ENCODE results near the gene BTBD6. TPM values are rescaled to one million over a fixed set of nuclear protein-coding genes. Genes with fewer than 3 reads are reported as not detected.

The BTBD6 gene
- total RNA-seq, 1 donor from 2014 or later = 36.6 TPM

GRCh38 chr14:105211758-105212089 is 36.6 kb upstream of the BTBD6 start:
- Mint-ChIP-seq H3K4me1 (no peaks in the 10 kb centered on the region), H3K27me3 (ENCODE audit: low read depth) (no peaks in the 10 kb centered on the region), H3K4me3 (no peak overlapping the region), H3K9me3 (no peaks in the 10 kb centered on the region), H3K27ac (ENCODE audit: unreplicated experiment) (no peak overlapping the region), H3K36me3 (ENCODE audit: low read depth) (peaks cover 10% of the 10 kb centered on the region)
- DNase-seq (ENCODE audit: low read depth, low spot score) = no peak
- TF ChIP-seq CTCF (conservative IDR thresholded peaks at IDR 0.05) = no peak

GRCh38 chr14:105212541-105213300 is 35.6 kb upstream of the BTBD6 start:
- Mint-ChIP-seq H3K27ac (ENCODE audit: unreplicated experiment) (no peak overlapping the region), H3K9me3 (no peaks in the 10 kb centered on the region), H3K27me3 (ENCODE audit: low read depth) (no peaks in the 10 kb centered on the region), H3K4me3 (no peak overlapping the region), H3K36me3 (ENCODE audit: low read depth) (peaks cover 10% of the 10 kb centered on the region), H3K4me1 (no peaks in the 10 kb centered on the region)
- TF ChIP-seq CTCF (conservative IDR thresholded peaks at IDR 0.05) = no peak
- no peak for DNase-seq (ENCODE audit: low read depth, low spot score)

GRCh38 chr14:105213361-105213760 is 35.0 kb upstream of the BTBD6 start:
- no peak overlapping the region for H3K4me3 Mint-ChIP-seq
- TF ChIP-seq CTCF (conservative IDR thresholded peaks at IDR 0.05) = no peak
- peaks cover 10% of the 10 kb centered on the region for H3K36me3 Mint-ChIP-seq (ENCODE audit: low read depth)
- no peaks in the 10 kb centered on the region for H3K27me3 Mint-ChIP-seq (ENCODE audit: low read depth)
- no peak for DNase-seq (ENCODE audit: low read depth, low spot score)
- H3K9me3 Mint-ChIP-seq = no peaks in the 10 kb centered on the region
- H3K27ac Mint-ChIP-seq (ENCODE audit: unreplicated experiment) = peak overlapping the region; percentile 20
- H3K4me1 Mint-ChIP-seq = no peaks in the 10 kb centered on the region

- Mint-ChIP-seq H3K9me3 (no peaks in the 10 kb centered on the region), H3K27ac (ENCODE audit: unreplicated experiment) (no peak overlapping the region), H3K4me1 (no peaks in the 10 kb centered on the region), H3K27me3 (ENCODE audit: low read depth) (no peaks in the 10 kb centered on the region), H3K4me3 (no peak overlapping the region), H3K36me3 (ENCODE audit: low read depth) (peaks cover 10% of the 10 kb centered on the region)
- TF ChIP-seq CTCF (conservative IDR thresholded peaks at IDR 0.05) = no peak
- no peak for DNase-seq (ENCODE audit: low read depth, low spot score)
Observed at GRCh38 chr14:105214324-105214915, 33.9 kb upstream of the BTBD6 start.

- DNase-seq (ENCODE audit: low read depth, low spot score) = no peak
- no peaks in the 10 kb centered on the region for H3K27me3 Mint-ChIP-seq (ENCODE audit: low read depth)
- no peak for TF ChIP-seq CTCF (conservative IDR thresholded peaks at IDR 0.05)
- no peaks in the 10 kb centered on the region for H3K4me1 Mint-ChIP-seq
- H3K9me3 Mint-ChIP-seq = no peaks in the 10 kb centered on the region
- peaks cover 10% of the 10 kb centered on the region for H3K36me3 Mint-ChIP-seq (ENCODE audit: low read depth)
- no peak overlapping the region for H3K4me3 Mint-ChIP-seq
- H3K27ac Mint-ChIP-seq (ENCODE audit: unreplicated experiment) = no peak overlapping the region
Observed at GRCh38 chr14:105215602-105216001, 32.7 kb upstream of the BTBD6 start.
